ENCODE results near the gene PRKCQ. TPM values are rescaled to one million over a fixed set of nuclear protein-coding genes. Genes with fewer than 3 reads are reported as not detected.
A peak's percentile ranks its signal among the peaks of the same experiment; 100 is the strongest.

Gene PRKCQ
- total RNA-seq, 1 experiment from 2014 or later = 0.27 TPM

- in situ Hi-C loops (cut with HindIII; ENCODE audit: low sequenced_read_pairs) = no loop called here
- DNase-seq (ENCODE audit: low spot score) = no peak
Observed at GRCh38 chr10:6504296-6504695, 75.8 kb downstream of the PRKCQ start.

GRCh38 chr10:6503171-6503570 is 76.9 kb downstream of the PRKCQ start:
- no peak for DNase-seq (ENCODE audit: low spot score)
- in situ Hi-C loops (cut with HindIII; ENCODE audit: low sequenced_read_pairs) = no loop called here

- no peak for DNase-seq (ENCODE audit: low spot score)
- in situ Hi-C loops (cut with HindIII; ENCODE audit: low sequenced_read_pairs) = no loop called here
Observed at GRCh38 chr10:6501931-6502330, 78.1 kb downstream of the PRKCQ start.

GRCh38 chr10:6499974-6500373 is 80.1 kb downstream of the PRKCQ start:
- in situ Hi-C loops (cut with HindIII; ENCODE audit: low sequenced_read_pairs) = no loop called here
- no peak for DNase-seq (ENCODE audit: low spot score)

GRCh38 chr10:6498771-6499170 is 81.3 kb downstream of the PRKCQ start:
- DNase-seq (ENCODE audit: low spot score) = no peak
- in situ Hi-C loops (cut with HindIII; ENCODE audit: low sequenced_read_pairs) = no loop called here

GRCh38 chr10:6497620-6498019 is 82.5 kb downstream of the PRKCQ start:
- in situ Hi-C loops (cut with HindIII; ENCODE audit: low sequenced_read_pairs) = no loop called here
- peak; percentile 3 for DNase-seq (ENCODE audit: low spot score)

- no peak for DNase-seq (ENCODE audit: low spot score)
- in situ Hi-C loops (cut with HindIII; ENCODE audit: low sequenced_read_pairs) = no loop called here
Observed at GRCh38 chr10:6494936-6495592, 85.0 kb downstream of the PRKCQ start.

GRCh38 chr10:6494442-6494819 is 85.6 kb downstream of the PRKCQ start:
- no peak for DNase-seq (ENCODE audit: low spot score)
- in situ Hi-C loops (cut with HindIII; ENCODE audit: low sequenced_read_pairs) = no loop called here

GRCh38 chr10:6493521-6494441 is 86.3 kb downstream of the PRKCQ start:
- DNase-seq (ENCODE audit: low spot score) = no peak

GRCh38 chr10:6492896-6493295 is 87.2 kb downstream of the PRKCQ start:
- DNase-seq (ENCODE audit: low spot score) = no peak
- in situ Hi-C loops (cut with HindIII; ENCODE audit: low sequenced_read_pairs) = no loop called here

More at GRCh38 chr10:6493521-6494441, 86.3 kb downstream of the PRKCQ start:
- in situ Hi-C loops (cut with HindIII; ENCODE audit: low sequenced_read_pairs) = no loop called here

GRCh38 chr10:6491841-6492609 is 88.1 kb downstream of the PRKCQ start:
- in situ Hi-C loops (cut with HindIII; ENCODE audit: low sequenced_read_pairs) = no loop called here
- no peak for DNase-seq (ENCODE audit: low spot score)

- no peak for DNase-seq (ENCODE audit: low spot score)
- in situ Hi-C loops (cut with HindIII; ENCODE audit: low sequenced_read_pairs) = no loop called here
Observed at GRCh38 chr10:6490614-6491013, 89.5 kb downstream of the PRKCQ start.

- in situ Hi-C loops (cut with HindIII; ENCODE audit: low sequenced_read_pairs) = no loop called here
- no peak for DNase-seq (ENCODE audit: low spot score)
Observed at GRCh38 chr10:6487920-6488319, 92.2 kb downstream of the PRKCQ start.

- DNase-seq (ENCODE audit: low spot score) = no peak
- in situ Hi-C loops (cut with HindIII; ENCODE audit: low sequenced_read_pairs) = no loop called here
Observed at GRCh38 chr10:6486309-6486708, 93.8 kb downstream of the PRKCQ start.

- DNase-seq (ENCODE audit: low spot score) = no peak
- in situ Hi-C loops (cut with HindIII; ENCODE audit: low sequenced_read_pairs) = no loop called here
Observed at GRCh38 chr10:6482737-6483357, 97.2 kb downstream of the PRKCQ start.

GRCh38 chr10:6478722-6479121 is 101.4 kb downstream of the PRKCQ start:
- in situ Hi-C loops (cut with HindIII; ENCODE audit: low sequenced_read_pairs) = no loop called here
- DNase-seq (ENCODE audit: low spot score) = no peak

- in situ Hi-C loops (cut with HindIII; ENCODE audit: low sequenced_read_pairs) = no loop called here
Observed at GRCh38 chr10:6476989-6477388, 103.1 kb downstream of the PRKCQ start.

GRCh38 chr10:6474871-6475270 is 105.2 kb downstream of the PRKCQ start:
- in situ Hi-C loops (cut with HindIII; ENCODE audit: low sequenced_read_pairs) = no loop called here
- DNase-seq (ENCODE audit: low spot score) = no peak

More at GRCh38 chr10:6476989-6477388, 103.1 kb downstream of the PRKCQ start:
- DNase-seq (ENCODE audit: low spot score) = no peak

GRCh38 chr10:6473901-6474370 is 106.1 kb downstream of the PRKCQ start:
- DNase-seq (ENCODE audit: low spot score) = no peak
- in situ Hi-C loops (cut with HindIII; ENCODE audit: low sequenced_read_pairs) = no loop called here
